ENCODE results near the gene LEP. TPM values are rescaled to one million over a fixed set of nuclear protein-coding genes. Genes with fewer than 3 reads are reported as not detected.
A peak's percentile ranks its signal among the peaks of the same experiment; 100 is the strongest.

LEP gene
- total and polyA plus RNA-seq, 2 of the 8 experiments (the other 6 are each of a cell fraction or from before 2014, with no cell fraction given), result not detected

DNA sequence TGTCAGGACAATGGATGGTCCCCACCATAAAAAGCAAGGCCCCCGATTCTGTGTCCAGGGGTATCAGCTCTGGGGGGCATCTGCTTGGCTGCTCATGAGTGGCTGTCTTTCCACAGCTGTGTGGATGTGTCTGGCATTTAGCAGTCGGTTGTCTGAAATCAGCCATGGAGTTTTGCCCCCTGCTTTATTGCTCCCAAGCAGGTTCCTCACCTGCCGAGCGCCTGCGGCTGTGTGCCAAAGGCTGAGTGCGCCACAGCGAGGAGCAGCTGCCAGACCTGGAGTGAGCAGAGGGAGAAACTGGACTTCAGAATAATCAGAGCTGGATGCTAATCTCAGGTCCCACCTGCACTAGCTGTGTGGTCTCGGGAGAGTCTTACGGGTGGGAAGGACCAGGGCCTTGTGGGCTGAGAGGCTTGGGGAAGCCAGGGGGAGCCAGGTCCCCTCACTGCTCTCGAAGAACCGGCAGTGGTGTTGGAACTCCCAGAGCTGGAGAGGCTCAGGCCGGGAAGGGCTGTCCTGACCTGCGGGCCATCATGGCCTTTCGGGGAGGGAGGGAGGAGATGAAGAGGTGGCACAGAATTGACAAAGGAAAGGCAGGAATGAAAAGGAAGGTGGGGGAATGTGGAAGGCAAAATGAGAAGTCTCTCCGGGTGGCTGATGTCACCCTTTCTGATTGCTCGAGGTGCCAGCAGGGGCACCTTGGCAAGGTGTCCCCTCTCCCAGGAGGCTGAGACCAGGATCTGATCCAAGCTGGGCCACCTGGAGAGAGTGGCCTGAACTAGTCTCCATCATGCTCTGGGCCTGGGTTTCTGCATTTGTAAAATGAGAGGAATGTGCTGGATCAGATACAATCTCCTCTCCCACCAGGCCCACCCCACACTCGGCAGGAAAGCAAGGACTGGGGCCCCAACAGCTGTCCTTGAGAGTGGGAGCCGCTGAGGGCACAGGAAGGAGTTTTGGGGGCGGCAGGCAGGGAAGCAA is 30.2 kb upstream of the LEP start:
- H3K27me3 ChIP-seq (replicated peaks in 1 of 4; ENCODE audit: control insufficient read depth in 3 of 4, extremely low read depth in 1 of 4, insufficient read depth in 3 of 4, low read length in 3 of 4), result peaks cover 0 to 6% (median 3%) of the 10 kb centered on the region in 4 experiments; a peak in 3 of 7 replicates
- no peak overlapping the region for H3K4me3 ChIP-seq (ENCODE audit: extremely low read depth in 1 of 4, insufficient read depth in 2 of 4, low read depth in 3 of 4, low read length in 4 of 4)
- WGBS, 2 experiments (ENCODE audit: extremely low coverage in 1 of 2, insufficient coverage in 1 of 2, insufficient read length in 1 of 2, insufficient replicate concordance in 2 of 2, low coverage in 1 of 2, low lambda C conversion rate in 2 of 2, missing lambda C conversion rate in 1 of 2), result 82% methylated on average over 19 of the region's 19 CpGs; no CpG with 5 or more reads in 1 of the 2 experiments
- no peak overlapping the region for H2AFZ ChIP-seq (ENCODE audit: low read length)
- no peak overlapping the region for H4K5ac ChIP-seq (ENCODE audit: insufficient read length, low read depth, low read length)
- peaks cover 0 to 1% of the 10 kb centered on the region in 2 experiments for H4K20me1 ChIP-seq (replicated peaks in 1 of 2; ENCODE audit: control insufficient read depth in 1 of 2, insufficient read depth in 2 of 2, low read length in 2 of 2)
- H3K79me2 ChIP-seq (ENCODE audit: control insufficient read depth in 1 of 2, insufficient read depth in 2 of 2, low read length in 2 of 2), result no peaks in the 10 kb centered on the region
- no peak overlapping the region for H2BK5ac ChIP-seq (ENCODE audit: low read depth, low read length)
- no peak overlapping the region for H3K18ac ChIP-seq (ENCODE audit: extremely low read depth, low read length)
- CTCF ChIA-PET (ENCODE audit: partially characterized antibody), result interaction anchor here (0.8 to 18.6 kb wide), 35 partner anchors 8 to 500 kb away, joined by 3 to 347 read pairs (median 15); no protein-coding TSS in a partner anchor
- H2BK120ac ChIP-seq (replicated peaks; ENCODE audit: low read depth, low read length), result no peak overlapping the region
- H4K8ac ChIP-seq (ENCODE audit: extremely low read depth, insufficient read depth, low read length), result peak overlapping the region; percentile 62; the same call in 1 of the 2 replicates
- no peaks in the 10 kb centered on the region for H3K9me3 ChIP-seq (ENCODE audit: insufficient read depth in 2 of 2, low read depth in 1 of 2, low read length in 1 of 2)
- no peak overlapping the region for H3K56ac ChIP-seq (replicated peaks; ENCODE audit: insufficient read length, low read depth, low read length)
- no peaks in the 10 kb centered on the region for H3K79me1 ChIP-seq (ENCODE audit: low read depth, low read length)
- DNase-seq (ENCODE audit: low read depth in 1 of 2, low spot score in 2 of 2) (no peak), FAIRE-seq (no peak)
- POLR2A ChIA-PET (ENCODE audit: partially characterized antibody), result interaction anchor here (1.3 kb wide), 1 partner anchor 57 kb away, joined by 3 read pairs; no protein-coding TSS in a partner anchor
- no peak overlapping the region for H3K14ac ChIP-seq (ENCODE audit: insufficient read length)
- H3K23ac ChIP-seq (ENCODE audit: insufficient read length), result no peak overlapping the region
- H3K9ac ChIP-seq (replicated peaks in 1 of 4; ENCODE audit: extremely low read depth in 1 of 4, low read depth in 3 of 4, low read length in 3 of 4), result no peak overlapping the region
- H3K36me3 ChIP-seq (ENCODE audit: control insufficient read depth in 2 of 4, insufficient read depth in 4 of 4, low read length in 3 of 4), result no peaks in the 10 kb centered on the region
- no peak overlapping the region for H3K4me2 ChIP-seq (ENCODE audit: insufficient read depth in 1 of 2, low read depth in 2 of 2, low read length in 2 of 2)
- peaks cover 6 to 16% (median 7%) of the 10 kb centered on the region in 4 experiments; a peak in 6 of 7 replicates for H3K4me1 ChIP-seq (replicated peaks in 1 of 4; ENCODE audit: control insufficient read depth in 3 of 4, insufficient read depth in 4 of 4, low read length in 3 of 4)
- peak overlapping the region; percentile 2; the same call in 1 of the 2 replicates for H2BK20ac ChIP-seq (ENCODE audit: low read length)
- no peaks in the 10 kb centered on the region for H3K23me2 ChIP-seq (ENCODE audit: low read depth, low read length)
- H3K27ac ChIP-seq (ENCODE audit: low read depth, low read length), result no peak overlapping the region
- H3K4ac ChIP-seq (replicated peaks; ENCODE audit: insufficient read length, low read depth, low read length), result no peak overlapping the region
- no peak overlapping the region; the same call in 1 of the 2 replicates for H2BK12ac ChIP-seq (ENCODE audit: low read depth, low read length)
- H2AK5ac ChIP-seq (ENCODE audit: low read depth, low read length), result no peak overlapping the region
- H2BK15ac ChIP-seq (ENCODE audit: low read length), result no peak overlapping the region
- peak overlapping the region; percentile 1 for H4K91ac ChIP-seq (replicated peaks; ENCODE audit: insufficient read length, low read length)
- no peak for TF ChIP-seq SIN3A (conservative IDR thresholded peaks at IDR 0.05 in 1 of 2, IDR thresholded peaks at IDR 0.05 in 1 of 2; ENCODE audit: low read depth in 1 of 2, low read length in 2 of 2)
- no peak for TF ChIP-seq KDM4A (IDR thresholded peaks at IDR 0.05; ENCODE audit: low read depth, low read length, severe bottlenecking)
- no peak for TF ChIP-seq SIRT6 (IDR thresholded peaks at IDR 0.05; ENCODE audit: low read length)
- no peak for TF ChIP-seq TCF12 (IDR thresholded peaks at IDR 0.05; ENCODE audit: low read depth, low read length)
- no peak for TF ChIP-seq CTBP2 (IDR thresholded peaks at IDR 0.05; ENCODE audit: borderline replicate concordance, insufficient read depth, insufficient read length, low read length)
- no peak for TF ChIP-seq CEBPB (IDR thresholded peaks at IDR 0.05; ENCODE audit: low read depth, low read length)
- TF ChIP-seq CTCF (IDR thresholded peaks at IDR 0.05; ENCODE audit: control extremely low read depth in 1 of 3, insufficient read depth in 1 of 3, low read depth in 1 of 3, low read length in 3 of 3), result no peak
- no peak for TF ChIP-seq PHF8 (conservative IDR thresholded peaks at IDR 0.05; ENCODE audit: low read depth, low read length)
